ENCODE data around the gene ASIC3.
"Not testable (repeated sequence)": the region's sequence is repeated elsewhere in the genome, so short reads cannot be mapped to it uniquely, and the experiment has no call there.

The ASIC3 gene

GRCh38 chr7:151035026-151035717 is 13.2 kb upstream of the ASIC3 start:
- H3K9me3 Mint-ChIP-seq: no peaks in the 10 kb centered on the region
- ATAC-seq: no peak
- DNase-seq (ENCODE audit: low spot score in 2 of 2): no peak
- H3K27ac Mint-ChIP-seq: peak overlapping the region; percentile 70
- peaks cover 18% of the 10 kb centered on the region for H3K4me1 Mint-ChIP-seq
- H3K4me3 Mint-ChIP-seq: no peak overlapping the region
- H3K36me3 Mint-ChIP-seq: peaks cover 39% of the 10 kb centered on the region

DNA sequence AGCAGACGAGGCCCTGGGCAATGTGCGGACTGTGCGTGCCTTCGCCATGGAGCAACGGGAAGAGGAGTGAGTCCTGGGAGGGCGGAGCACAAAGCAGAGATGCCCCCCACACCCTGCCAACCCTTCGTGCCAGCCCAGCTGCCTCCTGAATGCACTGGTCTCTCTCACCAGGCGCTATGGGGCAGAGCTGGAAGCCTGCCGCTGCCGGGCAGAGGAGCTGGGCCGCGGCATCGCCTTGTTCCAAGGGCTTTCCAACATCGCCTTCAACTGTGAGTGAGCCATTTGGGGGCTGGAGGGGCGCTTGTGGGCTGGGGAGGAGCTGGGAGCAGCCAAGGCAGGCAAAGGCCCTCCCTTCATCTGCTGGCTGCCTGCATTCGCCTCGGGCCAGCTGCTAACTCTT is 12.4 kb upstream of the ASIC3 start:
- ATAC-seq: no peak
- Mint-ChIP-seq H3K9me3 (no peaks in the 10 kb centered on the region), H3K36me3 (peaks cover 34% of the 10 kb centered on the region), H3K4me1 (peaks cover 21% of the 10 kb centered on the region), H3K27ac (peak overlapping the region; percentile 70), H3K4me3 (no peak overlapping the region)
- DNase-seq (ENCODE audit: low spot score in 2 of 2): no peak

- H3K4me3 Mint-ChIP-seq: peak overlapping the region; percentile 56
- H3K36me3 Mint-ChIP-seq: peaks cover 24% of the 10 kb centered on the region
- peaks cover 21% of the 10 kb centered on the region for H3K4me1 Mint-ChIP-seq
- H3K9me3 Mint-ChIP-seq: no peaks in the 10 kb centered on the region
- DNase-seq (ENCODE audit: low spot score in 2 of 2) (peak; percentile 70 to 83), ATAC-seq (peak; percentile 96)
- H3K27ac Mint-ChIP-seq: peak overlapping the region; percentile 97
These were observed 9.1 kb upstream of the ASIC3 start for GRCh38 chr7:151038951-151039849.

DNA sequence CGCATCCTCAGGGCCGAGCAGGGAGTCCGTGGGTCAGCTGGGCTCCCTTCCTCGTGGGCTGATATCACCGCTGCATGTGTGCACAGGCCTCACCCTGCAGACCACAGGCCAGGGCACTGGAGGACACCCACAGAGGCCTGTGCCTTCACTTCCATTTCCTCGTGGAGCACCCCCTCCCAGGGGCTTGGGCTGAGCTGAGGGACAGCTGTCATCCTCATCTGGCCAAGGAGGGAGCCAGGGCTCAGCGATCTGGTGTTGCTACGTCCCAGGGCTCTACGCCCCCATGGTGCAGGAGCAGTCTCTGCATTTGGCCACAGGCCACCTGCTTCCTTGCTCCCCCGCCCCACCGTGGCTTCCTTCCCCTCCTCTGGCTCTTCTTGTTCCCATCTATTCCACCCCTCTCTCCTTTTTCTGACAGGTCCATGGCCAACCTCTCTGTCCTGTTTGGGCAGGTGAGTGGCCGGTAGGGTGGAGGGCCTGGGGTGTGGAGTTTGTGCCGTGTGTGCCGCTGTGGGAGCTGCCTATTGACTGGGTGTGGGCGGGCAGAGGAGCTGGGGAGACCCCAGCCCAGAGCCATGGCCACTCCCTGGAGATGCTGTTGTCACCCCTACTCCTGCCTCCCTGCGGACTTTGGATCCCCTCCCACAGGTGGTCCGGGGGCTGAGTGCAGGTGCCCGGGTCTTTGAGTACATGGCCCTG is 8.3 kb upstream of the ASIC3 start:
- Mint-ChIP-seq H3K9me3 (no peaks in the 10 kb centered on the region), H3K36me3 (peaks cover 28% of the 10 kb centered on the region), H3K4me1 (peaks cover 21% of the 10 kb centered on the region), H3K4me3 (peak overlapping the region; percentile 56), H3K27ac (peak overlapping the region; percentile 97)
- no peak for DNase-seq (ENCODE audit: low spot score in 2 of 2)
- no peak for ATAC-seq

- DNase-seq (ENCODE audit: low spot score in 2 of 2): no peak
- H3K4me3 Mint-ChIP-seq: no peak overlapping the region
- no peaks in the 10 kb centered on the region for H3K9me3 Mint-ChIP-seq
- peak overlapping the region; percentile 78 for H3K27ac Mint-ChIP-seq
- ATAC-seq: no peak
- peaks cover 21% of the 10 kb centered on the region for H3K4me1 Mint-ChIP-seq
- H3K36me3 Mint-ChIP-seq: peaks cover 28% of the 10 kb centered on the region
These were observed 7.5 kb upstream of the ASIC3 start for GRCh38 chr7:151040616-151041375.

DNA sequence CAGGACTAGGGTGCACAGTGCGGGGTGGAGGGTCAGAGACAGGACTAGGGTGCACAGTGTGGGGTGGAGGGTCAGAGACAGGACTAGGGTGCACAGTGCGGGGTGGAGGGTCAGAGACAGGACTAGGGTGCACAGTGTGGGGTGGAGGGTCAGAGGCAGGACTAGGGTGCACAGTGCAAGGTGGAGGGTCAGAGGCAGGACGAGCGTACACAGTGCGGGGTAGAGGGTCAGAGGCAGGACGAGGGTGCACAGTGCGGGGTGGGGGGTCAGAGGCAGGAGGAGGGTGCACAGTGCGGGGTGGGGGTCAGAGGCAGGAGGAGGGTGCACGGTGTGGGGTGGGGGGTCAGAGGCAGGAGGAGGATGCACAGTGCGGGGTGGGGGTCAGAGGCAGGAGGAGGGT is 4.9 kb upstream of the ASIC3 start:
- H3K4me3 Mint-ChIP-seq; ATAC-seq; H3K9me3 Mint-ChIP-seq; H3K27ac Mint-ChIP-seq; DNase-seq (ENCODE audit: low spot score in 2 of 2): not testable (repeated sequence)
- peaks cover 20% of the 10 kb centered on the region for H3K4me1 Mint-ChIP-seq
- peaks cover 12% of the 10 kb centered on the region for H3K36me3 Mint-ChIP-seq

GRCh38 chr7:151043959-151044358 is 4.4 kb upstream of the ASIC3 start:
- Mint-ChIP-seq H3K36me3 (peaks cover 11% of the 10 kb centered on the region), H3K9me3 (no peaks in the 10 kb centered on the region), H3K4me1 (peaks cover 14% of the 10 kb centered on the region), H3K4me3 (no peak overlapping the region), H3K27ac (no peak overlapping the region)
- no peak for ATAC-seq
- DNase-seq (ENCODE audit: low spot score in 2 of 2): no peak

- ATAC-seq: no peak
- Mint-ChIP-seq H3K4me1 (peaks cover 1% of the 10 kb centered on the region), H3K36me3 (peaks cover 5% of the 10 kb centered on the region), H3K9me3 (no peaks in the 10 kb centered on the region), H3K4me3 (no peak overlapping the region), H3K27ac (peak overlapping the region; percentile 43)
- DNase-seq (ENCODE audit: low spot score in 2 of 2): no peak
These were observed 3.1 kb upstream of the ASIC3 start for GRCh38 chr7:151045262-151045661.

- DNase-seq (ENCODE audit: low spot score in 2 of 2): no peak
- ATAC-seq: no peak
- peak overlapping the region; percentile 43 for H3K27ac Mint-ChIP-seq
These were observed 2.4 kb upstream of the ASIC3 start for GRCh38 chr7:151045967-151046366.

GRCh38 chr7:151046603-151047573 is 1.4 kb upstream of the ASIC3 start:
- peak overlapping the region; percentile 76 for H3K27ac Mint-ChIP-seq
- ATAC-seq (no peak), DNase-seq (ENCODE audit: low spot score in 2 of 2) (no peak)
- peaks cover 5% of the 10 kb centered on the region for H3K36me3 Mint-ChIP-seq
- H3K4me3 Mint-ChIP-seq: no peak overlapping the region
- no peaks in the 10 kb centered on the region for H3K9me3 Mint-ChIP-seq
- no peaks in the 10 kb centered on the region for H3K4me1 Mint-ChIP-seq

More at GRCh38 chr7:151045967-151046366, 2.4 kb upstream of the ASIC3 start:
- H3K9me3 Mint-ChIP-seq: no peaks in the 10 kb centered on the region
- no peaks in the 10 kb centered on the region for H3K4me1 Mint-ChIP-seq
- no peak overlapping the region for H3K4me3 Mint-ChIP-seq
- H3K36me3 Mint-ChIP-seq: peaks cover 5% of the 10 kb centered on the region

DNA sequence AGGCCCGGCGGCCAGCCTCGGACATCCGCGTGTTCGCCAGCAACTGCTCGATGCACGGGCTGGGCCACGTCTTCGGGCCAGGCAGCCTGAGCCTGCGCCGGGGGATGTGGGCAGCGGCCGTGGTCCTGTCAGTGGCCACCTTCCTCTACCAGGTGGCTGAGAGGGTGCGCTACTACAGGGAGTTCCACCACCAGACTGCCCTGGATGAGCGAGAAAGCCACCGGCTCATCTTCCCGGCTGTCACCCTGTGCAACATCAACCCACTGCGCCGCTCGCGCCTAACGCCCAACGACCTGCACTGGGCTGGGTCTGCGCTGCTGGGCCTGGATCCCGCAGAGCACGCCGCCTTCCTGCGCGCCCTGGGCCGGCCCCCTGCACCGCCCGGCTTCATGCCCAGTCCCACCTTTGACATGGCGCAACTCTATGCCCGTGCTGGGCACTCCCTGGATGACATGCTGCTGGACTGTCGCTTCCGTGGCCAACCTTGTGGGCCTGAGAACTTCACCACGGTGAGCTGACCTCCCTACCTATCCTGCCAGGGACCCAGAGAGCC is 656 bp downstream of the ASIC3 start:
- Mint-ChIP-seq H3K27ac (no peak overlapping the region), H3K9me3 (no peaks in the 10 kb centered on the region), H3K4me3 (no peak overlapping the region), H3K36me3 (peaks cover 5% of the 10 kb centered on the region), H3K4me1 (peaks cover 7% of the 10 kb centered on the region)
- ATAC-seq: no peak
- DNase-seq (ENCODE audit: low spot score in 2 of 2): no peak

- Mint-ChIP-seq H3K36me3 (no peaks in the 10 kb centered on the region), H3K4me3 (no peak overlapping the region), H3K9me3 (no peaks in the 10 kb centered on the region), H3K4me1 (peaks cover 7% of the 10 kb centered on the region), H3K27ac (no peak overlapping the region)
- ATAC-seq: peak; percentile 59
- no peak for DNase-seq (ENCODE audit: low spot score in 2 of 2)
These were observed 2.8 kb downstream of the ASIC3 start for GRCh38 chr7:151051108-151051507.

DNA sequence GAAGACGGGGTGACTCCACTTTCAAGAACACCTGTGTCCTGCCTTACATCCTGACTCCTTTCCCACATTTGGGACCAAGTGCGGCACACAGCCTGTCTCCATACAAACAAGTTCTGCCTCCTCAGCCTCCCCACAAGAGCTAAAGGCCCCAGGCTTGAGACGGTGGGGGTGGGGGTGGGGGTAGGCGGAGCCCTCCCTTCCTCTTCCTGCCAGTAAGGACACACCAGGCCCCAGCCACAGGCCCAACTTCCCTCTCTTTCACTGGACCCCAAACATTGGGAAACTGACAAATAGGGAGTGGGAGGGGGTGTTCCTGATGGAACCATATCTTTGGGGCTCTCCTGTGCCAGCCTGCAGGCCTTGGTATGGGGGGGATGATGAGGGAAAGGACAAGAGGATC is 4.8 kb downstream of the ASIC3 start:
- no peak overlapping the region for H3K4me3 Mint-ChIP-seq

DNA sequence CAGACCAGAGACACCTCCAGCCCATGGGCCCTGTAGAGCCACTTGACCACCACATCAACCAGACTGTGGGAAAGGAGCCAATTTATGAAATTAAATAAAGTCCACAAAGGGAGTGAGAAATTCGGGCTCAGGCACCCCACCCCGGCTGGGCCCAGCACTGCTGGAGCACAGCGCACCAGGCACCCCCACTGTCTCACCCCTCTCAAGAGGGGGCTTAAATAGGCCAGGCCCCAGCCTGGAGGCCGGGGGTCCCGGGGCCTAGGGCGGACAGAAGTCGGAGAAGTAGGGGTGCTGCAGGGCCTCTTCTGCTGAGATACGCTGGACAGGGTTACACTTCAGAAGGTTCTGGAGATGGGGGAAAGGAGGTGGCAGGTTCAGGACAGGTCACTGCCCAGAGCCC is 5.4 kb downstream of the ASIC3 start:
- Mint-ChIP-seq H3K27ac (no peak overlapping the region), H3K36me3 (peaks cover 9% of the 10 kb centered on the region), H3K4me3 (no peak overlapping the region), H3K9me3 (no peaks in the 10 kb centered on the region), H3K4me1 (peaks cover 26% of the 10 kb centered on the region)
- DNase-seq (ENCODE audit: low spot score in 2 of 2) (no peak), ATAC-seq (no peak)

More for the DNA sequence above, 4.8 kb downstream of the ASIC3 start:
- Mint-ChIP-seq H3K36me3 (peaks cover 2% of the 10 kb centered on the region), H3K4me1 (peaks cover 21% of the 10 kb centered on the region), H3K27ac (no peak overlapping the region), H3K9me3 (no peaks in the 10 kb centered on the region)
- DNase-seq (ENCODE audit: low spot score in 2 of 2) (no peak), ATAC-seq (no peak)

Data from stimulated activated effector memory CD8-positive, alpha-beta T cell treated with anti-CD3 and anti-CD28 coated beads, Interleukin-12 subunit alpha, Interleukin-12 subunit beta, amount 100 ng/mL, for 72 hours (primary cell).